ENCODE measurements around the gene PIAS3.

GRCh38 chr1:145892486-145893087 lies 33.7 kb upstream of the PIAS3 start:
- no peak for TF ChIP-seq CTCF (IDR thresholded peaks at IDR 0.05)
- TF ChIP-seq POLR2A (IDR thresholded peaks at IDR 0.05): no peak
